RWPE1 (cell line): ENCODE results near the gene UBAC2.

Source experiments
- CTCF ChIA-PET: fragments of 350-600 bp; sonication (Branson Sonifier 250); formaldehyde crosslinking; extraction: SDS; loops from one replicate; lab custom pipeline; 2021; lab: Yijun Ruan, JAX
- POLR2A ChIA-PET: fragments of 400-600 bp; formaldehyde crosslinking; extraction: SDS; loops from one replicate; lab custom pipeline; 2020; ENCODE audit warnings: antibody characterized with exemption; ENCODE audit not compliant: low non-redundant PET; lab: Yijun Ruan, JAX
- DNase-seq: peaks from one replicate; pipeline ENCODE4 v3.0.0; 2012; ENCODE audit warnings: low spot score
- H3K27ac ChIP-seq: fragments of 450-650 bp; 2 replicates; pipeline ENCODE4 v1.5.1; 2017
- TF ChIP-seq, protein P1 (sequence below): fragments of 450-650 bp; conservative IDR thresholded peaks from 2 replicates; pipeline ENCODE4 v1.5.1; 2017; ENCODE audit warnings: low read depth, mild to moderate bottlenecking

Gene UBAC2

DNA sequence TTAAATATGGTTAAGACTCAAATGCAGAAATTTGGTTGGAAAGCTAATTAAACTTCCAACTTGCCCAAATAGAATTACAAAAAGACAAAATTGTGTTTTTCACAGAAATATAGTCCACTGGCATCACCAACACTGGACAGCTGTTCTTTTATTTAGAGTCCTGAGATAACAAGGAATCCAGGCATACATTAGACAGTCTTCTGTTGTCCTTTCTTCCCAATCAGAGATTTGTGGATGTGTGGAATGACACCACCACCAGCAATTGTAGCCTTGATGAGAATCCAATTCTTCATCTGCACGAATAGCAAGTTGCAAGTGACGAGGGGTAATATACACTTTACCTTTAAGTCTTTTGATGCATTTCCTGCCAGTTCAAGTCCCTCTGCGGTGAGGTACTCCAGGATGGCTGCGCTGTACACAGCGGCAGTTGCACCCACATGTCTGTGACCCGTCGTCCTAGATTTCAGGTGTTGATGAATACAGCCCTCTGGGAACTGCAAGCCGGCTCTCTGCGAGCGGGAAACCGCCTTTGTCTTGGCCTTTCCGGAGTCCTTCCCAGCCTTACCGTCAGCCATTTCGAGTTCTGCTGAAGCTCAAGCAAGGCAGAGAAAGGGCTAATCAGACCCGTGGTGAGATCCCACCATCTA is 14.7 kb downstream of the UBAC2 start:
- CTCF ChIA-PET = no interaction called here
- POLR2A ChIA-PET = no interaction called here
- TF ChIP-seq, protein P1, sequence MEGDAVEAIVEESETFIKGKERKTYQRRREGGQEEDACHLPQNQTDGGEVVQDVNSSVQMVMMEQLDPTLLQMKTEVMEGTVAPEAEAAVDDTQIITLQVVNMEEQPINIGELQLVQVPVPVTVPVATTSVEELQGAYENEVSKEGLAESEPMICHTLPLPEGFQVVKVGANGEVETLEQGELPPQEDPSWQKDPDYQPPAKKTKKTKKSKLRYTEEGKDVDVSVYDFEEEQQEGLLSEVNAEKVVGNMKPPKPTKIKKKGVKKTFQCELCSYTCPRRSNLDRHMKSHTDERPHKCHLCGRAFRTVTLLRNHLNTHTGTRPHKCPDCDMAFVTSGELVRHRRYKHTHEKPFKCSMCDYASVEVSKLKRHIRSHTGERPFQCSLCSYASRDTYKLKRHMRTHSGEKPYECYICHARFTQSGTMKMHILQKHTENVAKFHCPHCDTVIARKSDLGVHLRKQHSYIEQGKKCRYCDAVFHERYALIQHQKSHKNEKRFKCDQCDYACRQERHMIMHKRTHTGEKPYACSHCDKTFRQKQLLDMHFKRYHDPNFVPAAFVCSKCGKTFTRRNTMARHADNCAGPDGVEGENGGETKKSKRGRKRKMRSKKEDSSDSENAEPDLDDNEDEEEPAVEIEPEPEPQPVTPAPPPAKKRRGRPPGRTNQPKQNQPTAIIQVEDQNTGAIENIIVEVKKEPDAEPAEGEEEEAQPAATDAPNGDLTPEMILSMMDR = no peak
- no peak for DNase-seq
- no peak overlapping the region for H3K27ac ChIP-seq

DNA sequence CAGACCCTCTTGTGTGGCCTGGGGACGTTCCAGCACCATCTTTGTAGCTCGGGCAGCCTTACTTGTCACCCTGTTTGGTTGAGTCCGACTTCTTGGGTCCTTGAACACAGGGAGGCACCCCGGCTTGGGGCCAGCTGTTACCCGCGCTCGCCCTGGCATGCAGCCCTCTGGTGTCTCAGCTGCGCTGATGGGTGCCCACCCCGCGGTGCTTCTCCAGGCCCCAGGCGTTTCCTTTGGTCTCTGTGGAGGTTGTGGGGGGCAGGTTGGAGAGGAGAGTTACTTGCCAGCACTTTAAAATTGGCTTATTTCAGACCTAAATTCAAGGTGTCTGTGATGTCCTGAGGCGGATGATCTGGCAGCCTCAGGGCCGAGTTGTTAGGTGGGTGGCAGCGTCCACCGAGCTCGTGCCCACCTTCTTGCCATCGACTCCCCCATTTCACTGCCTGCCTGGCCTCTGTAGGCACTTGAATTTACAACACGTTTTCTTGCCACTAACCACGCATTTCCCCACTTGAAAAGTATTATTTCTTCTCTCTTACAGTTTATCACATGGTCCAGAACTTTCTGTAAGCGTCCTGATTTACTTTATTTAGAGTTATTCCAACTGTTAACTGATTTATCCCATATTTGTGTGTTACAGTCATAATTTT is 16.9 kb downstream of the UBAC2 start:
- TF ChIP-seq, protein P1 = no peak
- 0 out of 2 replicates have a peak overlapping the region, but pooled peaks have one; percentile 5 for H3K27ac ChIP-seq
- no peak for DNase-seq
- ChIA-PET CTCF (no interaction called here), POLR2A (no interaction called here)

DNA sequence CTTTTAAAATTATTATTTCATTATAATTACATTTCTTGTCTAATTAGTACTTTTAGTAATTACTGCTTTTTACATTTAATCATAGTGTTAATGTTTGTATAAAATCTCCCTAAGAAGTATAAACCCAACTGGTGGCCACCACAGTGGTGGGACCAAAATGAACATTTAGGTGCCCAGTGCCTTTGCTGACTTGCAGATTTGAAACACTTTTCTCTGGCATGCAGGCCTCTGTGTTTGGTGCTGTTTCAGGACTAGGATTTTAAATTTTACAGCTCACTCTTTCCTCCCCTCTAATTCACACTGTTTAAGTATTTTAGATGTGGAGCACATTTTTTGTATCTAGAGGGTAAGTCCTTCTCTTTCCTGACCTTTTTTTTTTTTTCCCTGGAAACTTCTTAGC is 17.5 kb downstream of the UBAC2 start:
- H3K27ac ChIP-seq = no peak overlapping the region
- CTCF ChIA-PET = no interaction called here
- POLR2A ChIA-PET = no interaction called here
- DNase-seq = no peak
- TF ChIP-seq, protein P1 = no peak

DNA sequence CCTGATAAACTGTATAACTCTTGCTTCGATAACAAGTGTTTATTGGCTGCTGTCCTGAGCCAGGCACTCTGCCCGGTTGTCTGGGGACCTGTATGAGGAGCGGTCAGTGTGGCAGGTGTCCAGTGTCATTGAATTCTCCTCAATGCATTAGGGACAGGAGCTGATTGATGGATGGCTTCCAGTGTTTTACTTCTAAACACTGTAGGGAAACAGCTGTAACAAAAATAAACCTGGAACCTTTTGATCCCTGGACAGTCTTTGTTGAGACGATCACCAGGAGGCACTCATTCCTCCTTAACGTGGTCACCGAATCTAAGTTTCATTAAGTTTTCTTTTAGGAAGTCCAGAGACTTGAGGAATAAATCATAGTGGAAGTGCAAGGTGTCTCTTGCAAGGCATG is 17.9 kb downstream of the UBAC2 start:
- TF ChIP-seq, protein P1 = no peak
- DNase-seq = no peak
- CTCF ChIA-PET = no interaction called here
- no peak overlapping the region for H3K27ac ChIP-seq
- POLR2A ChIA-PET = no interaction called here

DNA sequence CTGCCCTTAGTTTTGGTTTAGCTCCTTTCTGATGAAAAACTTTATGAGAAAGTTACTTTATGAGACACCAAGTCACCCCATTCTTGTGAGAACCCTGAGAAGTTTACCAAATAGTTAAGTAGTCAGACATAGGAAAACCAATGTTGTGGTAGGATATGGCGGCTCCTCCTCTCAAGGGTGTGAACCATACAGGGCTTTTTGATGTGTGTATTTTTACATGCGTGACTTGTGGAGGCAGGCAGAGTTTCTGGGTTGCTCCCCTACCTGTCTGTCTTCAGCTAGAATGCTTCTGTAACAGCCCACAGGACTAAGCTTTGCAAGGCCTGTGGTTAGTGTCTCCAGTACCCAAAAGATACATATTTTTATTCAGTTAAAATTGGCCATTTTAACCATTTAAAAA is 18.3 kb downstream of the UBAC2 start:
- CTCF ChIA-PET = no interaction called here

DNA sequence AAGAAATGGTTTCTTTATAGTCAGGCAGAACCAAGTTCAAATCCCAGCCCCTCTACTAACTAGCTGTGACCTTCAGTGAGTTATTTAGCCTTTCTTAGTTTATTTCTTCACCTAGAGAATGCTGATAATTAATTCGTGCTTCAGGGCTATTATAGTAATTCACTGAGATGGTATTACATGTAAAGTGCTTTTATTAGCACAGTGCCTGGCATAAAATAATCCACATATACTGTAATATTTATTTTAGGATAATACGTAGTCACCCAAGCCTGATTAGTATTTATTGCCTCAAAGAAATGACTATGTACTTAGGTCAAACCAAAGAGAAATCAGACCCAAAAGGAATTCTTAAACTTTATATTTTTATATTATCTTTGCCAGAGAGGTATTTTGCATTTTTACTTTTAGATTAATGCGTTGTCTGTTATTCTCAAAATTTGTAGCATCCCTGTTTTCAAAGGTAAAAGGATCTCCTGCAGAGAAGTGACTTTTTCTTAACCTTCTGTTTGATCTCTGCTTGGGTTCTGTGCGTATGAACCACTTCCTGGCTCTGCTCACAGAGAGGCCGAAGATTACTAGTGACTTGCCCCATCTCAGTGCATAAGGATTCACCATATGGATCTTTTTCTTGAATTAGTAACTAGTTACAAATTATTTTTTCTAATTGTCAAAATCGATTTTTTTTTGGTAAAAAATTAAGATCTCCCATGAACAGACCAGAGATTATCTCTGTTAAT is 19.7 kb downstream of the UBAC2 start:
- DNase-seq = no peak
- H3K27ac ChIP-seq = no peak overlapping the region
- POLR2A ChIA-PET = no interaction called here
- TF ChIP-seq, protein P1 = no peak
- CTCF ChIA-PET = no interaction called here

More for the DNA sequence above, 18.3 kb downstream of the UBAC2 start:
- POLR2A ChIA-PET = no interaction called here
- no peak overlapping the region for H3K27ac ChIP-seq
- no peak for DNase-seq
- TF ChIP-seq, protein P1 = no peak
